PC-3 (cell line): ENCODE data around the gene FAU. TPM values are rescaled to one million over a fixed set of nuclear protein-coding genes. Genes with fewer than 3 reads are reported as not detected.

ENCODE experiments used
- ATAC-seq: fragments of 200-7000 bp; cut with Tn5 transposase; 2 replicates; pipeline ENCODE4 v1.9.1; 2020; ENCODE audit warnings: mild to moderate bottlenecking, moderate library complexity
- BruUV-seq: library from RNA; stranded (reverse); fragments of 400-500 nt; replicated peaks from 2 replicates; lab custom pipeline; 2021; lab: Mats Ljungman, UMichigan
- CTCF ChIA-PET: fragments of 300-600 bp; sonication (Branson Sonifier 250); formaldehyde crosslinking; loops from one replicate; lab custom pipeline; 2022; ENCODE audit warnings: antibody characterized with exemption; lab: Charles Lee
- POLR2A ChIA-PET: fragments of 300-600 bp; sonication (Branson Sonifier 250); formaldehyde crosslinking; loops from one replicate; lab custom pipeline; 2022; ENCODE audit warnings: antibody characterized with exemption; ENCODE audit not compliant: unreplicated experiment; lab: Charles Lee
- DNase-seq: peaks from one replicate; pipeline ENCODE4 v3.0.0-alpha.2; 2015
- H2AFZ ChIP-seq: fragments of 300-600 bp; sonication (generic); 2 replicates; pipeline ENCODE4 v1.6.0; 2016; ENCODE audit warnings: antibody characterized with exemption, low read length
- H3F3A ChIP-seq: fragments of 300-600 bp; sonication (generic); one replicate; pipeline ENCODE4 v1.6.0; 2017; ENCODE audit warnings: antibody characterized with exemption, low read length, control low read depth, mild to moderate bottlenecking; ENCODE audit not compliant: unreplicated experiment
- H3K27ac ChIP-seq: fragments of 300-600 bp; sonication (generic); 2 replicates; pipeline ENCODE4 v1.5.1; 2016; ENCODE audit warnings: mild to moderate bottlenecking, low read length
- H3K27me3 ChIP-seq: fragments of 300-600 bp; sonication (generic); 2 replicates; pipeline ENCODE4 v1.6.1; 2016; ENCODE audit warnings: low read length, mixed read lengths
- H3K36me3 ChIP-seq: fragments of 300-600 bp; sonication (generic); 2 replicates; pipeline ENCODE4 v1.6.1; 2016; ENCODE audit warnings: low read depth, mixed run types, low read length, mixed read lengths
- H3K4me1 ChIP-seq: fragments of 300-600 bp; sonication (generic); 2 replicates; pipeline ENCODE4 v1.5.1; 2016; ENCODE audit warnings: low read length; ENCODE audit not compliant: insufficient read depth
- H3K4me2 ChIP-seq: fragments of 300-600 bp; sonication (generic); 2 replicates; pipeline ENCODE4 v1.6.0; 2016; ENCODE audit warnings: low read length
- H3K4me3 ChIP-seq: fragments of 300-600 bp; sonication (generic); 2 replicates; pipeline ENCODE4 v1.5.1; 2016; ENCODE audit warnings: mild to moderate bottlenecking, low read length, mixed read lengths
- H3K79me2 ChIP-seq: fragments of 300-600 bp; sonication (generic); 2 replicates; pipeline ENCODE4 v1.6.1; 2017; ENCODE audit warnings: low read length, mixed read lengths
- H3K9ac ChIP-seq: fragments of 300-600 bp; sonication (generic); 2 replicates; pipeline ENCODE4 v1.6.0; 2016; ENCODE audit warnings: mild to moderate bottlenecking, low read length
- H3K9me2 ChIP-seq: fragments of 300-600 bp; sonication (generic); replicated peaks from 2 replicates; pipeline ENCODE4 v1.6.1; 2016; ENCODE audit warnings: mixed run types, low read length, mixed read lengths
- H3K9me3 ChIP-seq: fragments of 300-600 bp; sonication (generic); 2 replicates; pipeline ENCODE4 v1.6.1; 2016; ENCODE audit warnings: low read length, mixed read lengths
- H4K20me1 ChIP-seq: fragments of 300-600 bp; sonication (generic); 2 replicates; pipeline ENCODE4 v1.6.1; 2016; ENCODE audit warnings: low read length, mixed read lengths
- EZH2 ChIP-seq: fragments of 300-600 bp; sonication (generic); IDR thresholded peaks from one replicate; pipeline ENCODE4 v1.6.1; 2017; ENCODE audit warnings: antibody characterized with exemption, mild to moderate bottlenecking, low read length; ENCODE audit not compliant: unreplicated experiment
- EZH2phosphoT487 ChIP-seq: fragments of 300-600 bp; sonication (generic); IDR thresholded peaks from 2 replicates; pipeline ENCODE4 v1.6.1; 2018; ENCODE audit warnings: mild to moderate bottlenecking, antibody characterized with exemption, low read length, borderline replicate concordance
- intact Hi-C: fragments of 100-400 bp; cut with micrococcal nuclease; formaldehyde crosslinking; loops from 2 replicates; pipeline ENCODE4 v1.9.0; 2023
- total RNA-seq: library from RNA; depleted of rRNA; stranded (reverse); fragments of >200 nt; gene quantifications from 2 replicates; pipeline ENCODE4 v1.2.3, GENCODE V29; 2014
- TF ChIP-seq, protein P1 (sequence below): fragments of 300-600 bp; sonication (generic); conservative IDR thresholded peaks from 2 replicates; pipeline ENCODE4 v1.5.1; 2017; ENCODE audit warnings: antibody characterized with exemption, low read depth, mild to moderate bottlenecking, low read length

Gene FAU
- total RNA-seq, 1 experiment from 2014 or later = 1,157 TPM

- Histone ChIP-seq H4K20me1 (0 out of 2 replicates have a peak, but pooled peaks cover 3% of the 10 kb centered on the region), H3K27me3 (no peaks in the 10 kb centered on the region), H3K9me3 (no peaks in the 10 kb centered on the region), H3K79me2 (peaks cover 55% of the 10 kb centered on the region), H3K9me2 (no peaks in the 10 kb centered on the region), H2AFZ (no peak overlapping the region), H3K9ac (no peak overlapping the region), H3K4me2 (no peak overlapping the region), H3K27ac (no peak overlapping the region), H3K4me3 (no peak overlapping the region), H3K36me3 (peaks cover 46% of the 10 kb centered on the region), H3K4me1 (peaks cover 21% of the 10 kb centered on the region), H3F3A (peaks cover 9% of the 10 kb centered on the region)
- ATAC-seq (no peak), DNase-seq (no peak)
- POLR2A ChIA-PET = no interaction called here
- intact Hi-C loops = no loop called here
- CTCF ChIA-PET = no interaction called here
- TF ChIP-seq EZH2 (no peak), EZH2phosphoT487 (no peak)
- TF ChIP-seq, protein P1, sequence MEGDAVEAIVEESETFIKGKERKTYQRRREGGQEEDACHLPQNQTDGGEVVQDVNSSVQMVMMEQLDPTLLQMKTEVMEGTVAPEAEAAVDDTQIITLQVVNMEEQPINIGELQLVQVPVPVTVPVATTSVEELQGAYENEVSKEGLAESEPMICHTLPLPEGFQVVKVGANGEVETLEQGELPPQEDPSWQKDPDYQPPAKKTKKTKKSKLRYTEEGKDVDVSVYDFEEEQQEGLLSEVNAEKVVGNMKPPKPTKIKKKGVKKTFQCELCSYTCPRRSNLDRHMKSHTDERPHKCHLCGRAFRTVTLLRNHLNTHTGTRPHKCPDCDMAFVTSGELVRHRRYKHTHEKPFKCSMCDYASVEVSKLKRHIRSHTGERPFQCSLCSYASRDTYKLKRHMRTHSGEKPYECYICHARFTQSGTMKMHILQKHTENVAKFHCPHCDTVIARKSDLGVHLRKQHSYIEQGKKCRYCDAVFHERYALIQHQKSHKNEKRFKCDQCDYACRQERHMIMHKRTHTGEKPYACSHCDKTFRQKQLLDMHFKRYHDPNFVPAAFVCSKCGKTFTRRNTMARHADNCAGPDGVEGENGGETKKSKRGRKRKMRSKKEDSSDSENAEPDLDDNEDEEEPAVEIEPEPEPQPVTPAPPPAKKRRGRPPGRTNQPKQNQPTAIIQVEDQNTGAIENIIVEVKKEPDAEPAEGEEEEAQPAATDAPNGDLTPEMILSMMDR = no peak
- TSS peak; percentile 4 for BruUV-seq
These were observed 2.7 kb upstream of the FAU start for GRCh38 chr11:65124480-65125196.

- peaks cover 20% of the 10 kb centered on the region for H3F3A ChIP-seq
- H3K27me3 ChIP-seq = no peaks in the 10 kb centered on the region
- H2AFZ ChIP-seq = peak overlapping the region; percentile 32; the same call in 1 of the 2 replicates
- no peaks in the 10 kb centered on the region for H3K9me3 ChIP-seq
- H3K9me2 ChIP-seq = no peaks in the 10 kb centered on the region
- peaks cover 25% of the 10 kb centered on the region for H3K4me1 ChIP-seq
- peaks cover 65% of the 10 kb centered on the region for H3K79me2 ChIP-seq
- H3K9ac ChIP-seq = peak overlapping the region; percentile 96
- POLR2A ChIA-PET = interaction anchor here (0.6 to 1.6 kb wide), 6 partner anchors 14 to 152 kb away, joined by 3 to 24 read pairs (median 4); partner anchors contain the start of gene POLA2
- ATAC-seq = no peak
- CTCF ChIA-PET = interaction anchor here (0.7 to 0.9 kb wide), 2 partner anchors 11 to 134 kb away, joined by 3 to 5 read pairs; no protein-coding TSS in a partner anchor
- H4K20me1 ChIP-seq = 0 out of 2 replicates have a peak, but pooled peaks cover 3% of the 10 kb centered on the region
- H3K36me3 ChIP-seq = peaks cover 31% of the 10 kb centered on the region
- H3K4me3 ChIP-seq = peak overlapping the region; percentile 92
- peak overlapping the region; percentile 89 for H3K4me2 ChIP-seq
- intact Hi-C loops = no loop called here
- BruUV-seq = TSS peak; percentile 66
- peak overlapping the region; percentile 42 for H3K27ac ChIP-seq
- DNase-seq = no peak
- TF ChIP-seq, protein P1 = no peak
- TF ChIP-seq EZH2phosphoT487 (no peak), EZH2 (no peak)
These were observed 478 bp downstream of the FAU start for GRCh38 chr11:65121447-65121864.
